HEK293T (cell line): ENCODE measurements around the gene SYNE1.

Experiments
- CTCF ChIA-PET: fragments of 350-600 bp; formaldehyde crosslinking; extraction: SDS; loops from one replicate; lab custom pipeline; 2021; ENCODE audit warnings: antibody characterized with exemption, inconsistent platforms; lab: Yijun Ruan, JAX
- POLR2A ChIA-PET: fragments of 350-600 bp; formaldehyde crosslinking; extraction: SDS; loops from one replicate; lab custom pipeline; 2020; ENCODE audit warnings: antibody characterized with exemption, inconsistent platforms; lab: Yijun Ruan, JAX
- DNase-seq: peaks from one replicate; pipeline ENCODE4 v3.0.0; 2012; ENCODE audit warnings: mixed read lengths; ENCODE audit errors: extremely low spot score
- ARNT ChIP-seq: fragments of 450-650 bp; IDR thresholded peaks from 2 replicates; pipeline ENCODE4 v1.6.1; 2017; ENCODE audit warnings: mild to moderate bottlenecking
- BHLHE40 ChIP-seq: fragments of 450-650 bp; IDR thresholded peaks from 2 replicates; pipeline ENCODE4 v1.6.1; 2016; ENCODE audit warnings: mild to moderate bottlenecking, moderate library complexity, borderline replicate concordance
- CTBP1 ChIP-seq: fragments of 450-650 bp; IDR thresholded peaks from 2 replicates; pipeline ENCODE4 v1.6.1; 2016; ENCODE audit warnings: borderline replicate concordance
- ELF4 ChIP-seq: fragments of 450-650 bp; IDR thresholded peaks from 2 replicates; pipeline ENCODE4 v1.6.1; 2017; ENCODE audit warnings: antibody characterized with exemption
- FOXA1 ChIP-seq: fragments of 450-650 bp; IDR thresholded peaks from 2 replicates; pipeline ENCODE4 v1.6.1; 2016; ENCODE audit warnings: mild to moderate bottlenecking
- FOXK2 ChIP-seq: fragments of 450-650 bp; IDR thresholded peaks from 2 replicates; pipeline ENCODE4 v1.6.1; 2016; ENCODE audit warnings: mild to moderate bottlenecking
- FOXM1 ChIP-seq: fragments of 450-650 bp; IDR thresholded peaks from 2 replicates; pipeline ENCODE4 v1.6.1; 2017; ENCODE audit warnings: mild to moderate bottlenecking, borderline replicate concordance
- HDGF ChIP-seq: fragments of 450-650 bp; IDR thresholded peaks from 2 replicates; pipeline ENCODE4 v1.6.1; 2017; ENCODE audit warnings: antibody characterized with exemption, borderline replicate concordance
- L3MBTL2 ChIP-seq: fragments of 450-650 bp; conservative IDR thresholded peaks from 2 replicates; pipeline ENCODE4 v1.6.1; 2016; ENCODE audit warnings: mild to moderate bottlenecking
- LEF1 ChIP-seq: fragments of 450-650 bp; IDR thresholded peaks from 2 replicates; pipeline ENCODE4 v1.6.1; 2017; ENCODE audit warnings: mild to moderate bottlenecking, borderline replicate concordance
- NFRKB ChIP-seq: fragments of 450-650 bp; IDR thresholded peaks from 2 replicates; pipeline ENCODE4 v1.6.1; 2016; ENCODE audit warnings: mild to moderate bottlenecking, moderate library complexity
- SP1 ChIP-seq: fragments of 450-650 bp; IDR thresholded peaks from 2 replicates; pipeline ENCODE4 v1.6.1; 2017
- SUZ12 ChIP-seq: fragments of 450-650 bp; IDR thresholded peaks from 2 replicates; pipeline ENCODE4 v1.6.1; 2016; ENCODE audit warnings: mild to moderate bottlenecking
- TARDBP ChIP-seq: fragments of 450-650 bp; IDR thresholded peaks from 2 replicates; pipeline ENCODE4 v1.6.1; 2016
- ZNF384 ChIP-seq: fragments of 450-650 bp; IDR thresholded peaks from 2 replicates; pipeline ENCODE4 v1.6.1; 2016
- TF ChIP-seq, protein P1 (sequence below): fragments of 450-650 bp; IDR thresholded peaks from 2 replicates; pipeline ENCODE4 v1.6.1; 2016

Gene SYNE1

DNA sequence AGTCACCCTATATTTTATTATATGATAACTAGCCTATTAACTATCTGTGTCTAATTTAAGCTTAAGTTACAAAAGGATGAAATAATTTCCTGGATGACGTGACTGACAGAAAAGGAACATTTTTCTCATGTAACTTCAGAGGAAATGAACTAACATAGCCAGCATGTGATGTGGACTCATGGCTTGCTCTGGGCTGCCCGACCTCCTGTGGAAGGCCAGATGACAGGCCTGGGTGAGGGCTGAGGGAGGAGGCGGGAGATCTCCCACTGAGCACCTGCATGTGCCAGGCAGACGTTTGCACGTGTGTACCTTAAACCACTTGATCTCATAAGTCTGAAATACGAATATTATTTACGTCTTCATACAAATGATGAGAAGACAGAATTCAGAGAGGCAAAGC lies 321.1 kb downstream of the SYNE1 start:
- no peak for TF ChIP-seq TARDBP
- ChIA-PET POLR2A (interaction anchor here (4.9 kb wide), 1 partner anchor 14 kb away, joined by 22 read pairs; no protein-coding TSS in a partner anchor), CTCF (no interaction called here)
- no peak for DNase-seq

DNA sequence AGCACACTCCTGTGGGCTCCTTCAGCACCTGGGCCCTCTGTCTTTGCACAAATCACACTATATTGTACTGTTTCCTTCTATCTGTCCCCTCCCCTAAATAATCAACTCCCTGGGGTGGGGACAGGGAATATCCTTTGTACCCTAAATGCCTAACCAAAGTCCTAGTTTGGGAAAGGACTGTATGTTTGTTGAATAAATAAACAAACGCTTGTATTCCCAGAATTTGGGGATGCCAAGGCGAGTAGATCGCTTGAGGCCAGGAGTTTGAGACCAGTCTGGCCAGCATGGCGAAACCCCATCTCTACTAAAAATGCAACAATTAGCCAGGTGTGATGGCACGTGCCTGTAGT lies 322.7 kb downstream of the SYNE1 start:
- CTCF ChIA-PET, result interaction anchor here (1.1 kb wide), 1 partner anchor 13 kb away, joined by 3 read pairs; no protein-coding TSS in a partner anchor
- DNase-seq, result no peak

DNA sequence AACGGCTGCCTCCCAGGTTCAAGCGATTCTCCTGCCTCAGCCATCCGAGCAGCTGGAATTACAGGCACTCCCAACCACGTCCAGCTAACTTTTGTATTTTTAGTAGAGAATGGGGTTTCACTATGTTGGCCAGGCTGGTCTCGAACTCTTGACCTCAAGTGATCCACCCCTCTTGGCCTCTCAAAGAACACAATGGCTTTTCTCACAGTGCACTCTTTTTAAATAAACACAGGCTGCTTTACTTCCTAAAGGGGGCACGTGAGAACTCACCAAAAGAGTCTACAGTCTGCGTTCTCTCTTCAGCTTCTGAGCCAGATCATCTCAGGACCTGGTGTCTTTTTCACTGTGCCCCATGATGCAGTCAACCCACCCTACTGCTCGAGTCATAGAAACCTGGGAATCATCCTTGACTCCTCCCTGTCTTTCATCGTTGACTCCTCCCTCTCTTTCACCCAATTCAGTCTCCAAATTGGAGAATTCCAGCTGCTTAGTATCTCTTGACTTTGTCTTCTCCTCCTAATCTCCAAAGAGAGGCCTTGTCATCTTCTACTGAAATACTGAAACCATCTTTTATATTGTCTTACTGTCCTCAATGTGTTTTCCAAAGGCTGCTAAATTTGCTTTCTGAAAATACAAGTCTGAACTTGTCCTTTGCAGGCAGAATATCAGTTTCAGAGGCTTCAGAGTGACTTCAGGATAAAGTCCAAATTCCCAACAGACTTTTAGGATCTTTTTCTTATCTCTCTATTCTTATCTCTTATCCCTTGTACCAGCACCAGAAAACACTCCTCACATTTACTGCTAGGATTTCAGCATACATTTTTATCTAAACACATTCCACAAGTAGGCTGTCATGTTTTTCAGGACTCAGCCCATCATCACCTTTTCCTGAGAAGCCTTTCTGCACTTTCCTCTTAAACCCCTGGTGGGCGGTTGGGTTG lies 323.4 kb downstream of the SYNE1 start:
- POLR2A ChIA-PET, result interaction anchor here (1.9 kb wide), 1 partner anchor 12 kb away, joined by 7 read pairs; no protein-coding TSS in a partner anchor
- CTCF ChIA-PET, result interaction anchor here (0.6 kb wide), 1 partner anchor 28 kb away, joined by 3 read pairs; no protein-coding TSS in a partner anchor
- TF ChIP-seq TARDBP (no peak), FOXM1 (no peak), ZNF384 (no peak), SP1 (no peak), L3MBTL2 (no peak), FOXK2 (no peak), LEF1 (no peak), FOXA1 (no peak)
- TF ChIP-seq, protein P1, sequence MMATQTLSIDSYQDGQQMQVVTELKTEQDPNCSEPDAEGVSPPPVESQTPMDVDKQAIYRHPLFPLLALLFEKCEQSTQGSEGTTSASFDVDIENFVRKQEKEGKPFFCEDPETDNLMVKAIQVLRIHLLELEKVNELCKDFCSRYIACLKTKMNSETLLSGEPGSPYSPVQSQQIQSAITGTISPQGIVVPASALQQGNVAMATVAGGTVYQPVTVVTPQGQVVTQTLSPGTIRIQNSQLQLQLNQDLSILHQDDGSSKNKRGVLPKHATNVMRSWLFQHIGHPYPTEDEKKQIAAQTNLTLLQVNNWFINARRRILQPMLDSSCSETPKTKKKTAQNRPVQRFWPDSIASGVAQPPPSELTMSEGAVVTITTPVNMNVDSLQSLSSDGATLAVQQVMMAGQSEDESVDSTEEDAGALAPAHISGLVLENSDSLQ, result no peak
- DNase-seq, result peak; percentile 26

More for the DNA sequence above, 322.7 kb downstream of the SYNE1 start:
- POLR2A ChIA-PET, result interaction anchor here (1.9 kb wide), 1 partner anchor 13 kb away, joined by 7 read pairs; no protein-coding TSS in a partner anchor
- TF ChIP-seq ELF4 (no peak), ARNT (no peak), SP1 (no peak), LEF1 (no peak), SUZ12 (no peak), NFRKB (no peak), BHLHE40 (no peak), L3MBTL2 (no peak), ZNF384 (no peak), FOXM1 (no peak), FOXK2 (no peak), CTBP1 (no peak), TARDBP (no peak), HDGF (no peak), FOXA1 (no peak)
- TF ChIP-seq, protein P1, result no peak

DNA sequence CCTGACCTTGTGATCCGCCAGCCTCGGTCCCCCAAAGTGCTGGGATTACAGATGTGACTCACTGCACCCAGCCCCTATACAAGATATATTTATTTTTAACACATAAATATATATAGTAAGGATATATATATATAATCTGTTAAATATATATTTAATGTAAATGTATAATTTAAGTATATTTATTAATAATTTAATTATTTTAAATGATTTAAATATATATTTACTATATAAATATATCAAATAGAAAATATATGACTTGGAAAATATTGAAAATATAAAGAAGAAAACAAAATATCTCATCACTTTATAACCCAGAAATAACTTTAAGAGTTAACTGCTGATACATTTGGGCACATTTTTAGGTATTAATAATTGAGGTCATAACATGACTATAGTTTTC lies 324.7 kb downstream of the SYNE1 start:
- ChIA-PET CTCF (no interaction called here), POLR2A (no interaction called here)
- DNase-seq, result no peak
- TF ChIP-seq L3MBTL2, result no peak
- TF ChIP-seq FOXM1, result no peak
- no peak for TF ChIP-seq CTBP1
- TF ChIP-seq BHLHE40, result no peak
- no peak for TF ChIP-seq SP1
- no peak for TF ChIP-seq NFRKB
- no peak for TF ChIP-seq HDGF

DNA sequence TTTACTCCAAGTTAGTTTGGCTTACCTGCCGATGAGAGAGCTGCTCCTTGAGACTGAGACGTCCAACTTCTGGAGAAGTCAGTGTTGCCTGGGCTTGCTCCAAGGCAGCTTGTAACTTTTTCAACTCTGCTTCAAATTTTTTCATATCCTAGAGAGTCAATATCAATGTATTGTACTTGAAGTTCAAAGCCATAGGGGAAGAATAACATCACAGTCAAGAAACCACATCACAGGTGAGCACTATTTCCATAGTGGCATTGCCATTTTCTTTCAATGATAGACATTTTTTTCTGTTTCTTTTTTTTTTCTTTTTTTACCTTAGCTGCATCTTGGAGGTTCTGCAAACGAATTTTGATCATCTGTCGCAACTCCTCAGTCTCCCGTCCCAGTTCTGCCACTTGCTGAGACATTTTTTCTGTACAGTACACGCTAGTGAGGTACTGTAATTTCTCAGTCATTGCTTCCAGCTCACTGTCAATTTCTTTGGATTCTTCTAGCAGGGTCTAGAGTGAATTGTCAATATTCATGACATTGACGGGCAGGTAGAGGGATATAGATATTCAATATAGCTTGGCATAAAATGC lies 326.7 kb downstream of the SYNE1 start:
- ChIA-PET POLR2A (interaction anchor here (1.3 kb wide), 1 partner anchor 9 kb away, joined by 3 read pairs; no protein-coding TSS in a partner anchor), CTCF (no interaction called here)
- no peak for DNase-seq
- TF ChIP-seq HDGF, result no peak

DNA sequence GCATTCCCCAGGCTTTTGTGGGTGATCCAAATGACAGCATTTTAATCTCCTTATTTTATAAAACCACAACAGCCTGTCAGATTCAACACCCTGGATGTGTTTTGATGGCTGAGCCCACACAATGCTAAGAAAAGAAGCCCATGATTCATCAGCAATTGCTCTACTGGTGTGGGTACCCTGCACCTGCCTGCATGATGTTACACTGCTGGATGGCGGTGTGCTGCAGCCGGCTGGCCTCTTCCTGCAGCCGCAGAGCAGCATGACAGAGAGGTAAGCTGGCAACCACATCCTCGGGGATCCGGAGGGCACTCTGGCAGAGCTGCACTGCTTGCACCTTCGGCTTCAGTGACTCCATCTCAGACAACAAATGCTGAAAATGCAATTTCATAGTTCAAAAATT lies 327.5 kb downstream of the SYNE1 start:
- TF ChIP-seq HDGF (no peak), CTBP1 (no peak), L3MBTL2 (no peak), LEF1 (no peak), ARNT (no peak), BHLHE40 (no peak), TARDBP (no peak), ZNF384 (no peak), FOXM1 (no peak), NFRKB (no peak)
- TF ChIP-seq, protein P1, result no peak
- POLR2A ChIA-PET, result no interaction called here
- DNase-seq, result no peak
- CTCF ChIA-PET, result no interaction called here
